ENCODE data around the gene RBM41.
"Not testable (repeated sequence)": the region's sequence is repeated elsewhere in the genome, so short reads cannot be mapped to it uniquely, and the experiment has no call there.

RBM41 gene

GRCh38 chrX:107118322-107119147 lies at the start of gene RBM41:
TSS of gene RBM41 (minus strand) at chrX:107118822. CDS start at chrX:107118773, 49 bp downstream.
- DNase-seq: peak; percentile 1 to 88 (median 56)

GRCh38 chrX:107168257-107168656 lies 49.6 kb upstream of the RBM41 start:
- DNase-seq: no peak

- DNase-seq: no peak
Measured at GRCh38 chrX:107167163-107167921, 48.7 kb upstream of the RBM41 start.

- DNase-seq: not testable (repeated sequence)
Measured at GRCh38 chrX:107157618-107158017, 39.0 kb upstream of the RBM41 start.

GRCh38 chrX:107155621-107156430 lies 37.2 kb upstream of the RBM41 start:
- DNase-seq: not testable (repeated sequence)

- no peak for DNase-seq
Measured at GRCh38 chrX:107154787-107155620, 36.4 kb upstream of the RBM41 start.

GRCh38 chrX:107153005-107153404 lies 34.4 kb upstream of the RBM41 start:
- no peak for DNase-seq

- no peak for DNase-seq
Measured at GRCh38 chrX:107146670-107147069, 28.0 kb upstream of the RBM41 start.

- DNase-seq: no peak
Measured at GRCh38 chrX:107135965-107136307, 17.3 kb upstream of the RBM41 start.

GRCh38 chrX:107135049-107135964 lies 16.7 kb upstream of the RBM41 start:
- DNase-seq: no peak

- no peak for DNase-seq
Measured at GRCh38 chrX:107123750-107124149, 5.1 kb upstream of the RBM41 start.

GRCh38 chrX:107119283-107119682 lies 661 bp upstream of the RBM41 start:
- DNase-seq: no peak

GRCh38 chrX:107117993-107118321 lies 665 bp downstream of the RBM41 start:
- DNase-seq: peak in 2 of 56 donors; percentile 0 to 1

GRCh38 chrX:107107459-107107858 lies 11.2 kb downstream of the RBM41 start:
- DNase-seq: no peak

- no peak for DNase-seq
Measured at GRCh38 chrX:107102980-107103379, 15.6 kb downstream of the RBM41 start.

GRCh38 chrX:107076158-107076557 lies 42.5 kb downstream of the RBM41 start:
- DNase-seq: no peak

- not testable (repeated sequence) for DNase-seq
Measured at GRCh38 chrX:107057731-107058130, 60.9 kb downstream of the RBM41 start.

GRCh38 chrX:107054978-107055377 lies 63.6 kb downstream of the RBM41 start:
- no peak for DNase-seq

GRCh38 chrX:107050195-107050709 lies 68.4 kb downstream of the RBM41 start:
- DNase-seq: no peak

GRCh38 chrX:107047622-107048021 lies 71.0 kb downstream of the RBM41 start:
- DNase-seq: no peak

Data from nucleus accumbens (tissue), 56 donors.